Occipital lobe (tissue), 2 donors: ENCODE data around the gene PRELID1. TPM values are rescaled to one million over a fixed set of nuclear protein-coding genes. Genes with fewer than 3 reads are reported as not detected.
"Not testable (repeated sequence)": the region's sequence is repeated elsewhere in the genome, so short reads cannot be mapped to it uniquely, and the experiment has no call there.

Source experiments
- DNase-seq: peaks from one replicate; lab custom pipeline; 2025; lab: John Stamatoyannopoulos, UW
- total RNA-seq: library from RNA; depleted of rRNA; stranded (reverse); fragments of >200 nt; gene quantifications from one replicate; pipeline ENCODE4 v1.2.3, GENCODE V29; 2014

Gene PRELID1
- total RNA-seq, 1 donor from 2014 or later, result 34.6 TPM

GRCh38 chr5:177334781-177335700 is 31.4 kb downstream of the PRELID1 start:
- no peak for DNase-seq

GRCh38 chr5:177335701-177336065 is 32.1 kb downstream of the PRELID1 start:
- no peak for DNase-seq

DNA sequence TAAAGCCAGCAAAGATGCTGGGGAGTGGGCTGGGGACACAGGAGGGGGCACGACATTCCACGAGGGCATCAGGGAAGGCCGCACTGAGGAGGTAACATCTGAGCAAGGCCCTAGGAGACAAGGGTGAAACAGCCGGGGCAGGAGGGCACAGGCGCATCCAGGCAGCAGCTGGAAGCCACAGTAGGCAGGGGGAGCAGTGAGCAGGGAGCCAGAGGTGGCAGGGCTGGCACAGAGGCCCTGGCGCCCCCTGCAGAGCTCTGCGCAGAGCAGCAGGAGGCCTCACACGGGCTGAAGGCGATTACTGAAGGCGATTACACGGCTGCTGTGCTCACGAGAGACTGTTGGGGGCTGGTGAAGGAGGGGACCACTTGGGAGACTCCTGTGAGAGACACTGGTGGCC is 32.5 kb downstream of the PRELID1 start:
- DNase-seq, result no peak

DNA sequence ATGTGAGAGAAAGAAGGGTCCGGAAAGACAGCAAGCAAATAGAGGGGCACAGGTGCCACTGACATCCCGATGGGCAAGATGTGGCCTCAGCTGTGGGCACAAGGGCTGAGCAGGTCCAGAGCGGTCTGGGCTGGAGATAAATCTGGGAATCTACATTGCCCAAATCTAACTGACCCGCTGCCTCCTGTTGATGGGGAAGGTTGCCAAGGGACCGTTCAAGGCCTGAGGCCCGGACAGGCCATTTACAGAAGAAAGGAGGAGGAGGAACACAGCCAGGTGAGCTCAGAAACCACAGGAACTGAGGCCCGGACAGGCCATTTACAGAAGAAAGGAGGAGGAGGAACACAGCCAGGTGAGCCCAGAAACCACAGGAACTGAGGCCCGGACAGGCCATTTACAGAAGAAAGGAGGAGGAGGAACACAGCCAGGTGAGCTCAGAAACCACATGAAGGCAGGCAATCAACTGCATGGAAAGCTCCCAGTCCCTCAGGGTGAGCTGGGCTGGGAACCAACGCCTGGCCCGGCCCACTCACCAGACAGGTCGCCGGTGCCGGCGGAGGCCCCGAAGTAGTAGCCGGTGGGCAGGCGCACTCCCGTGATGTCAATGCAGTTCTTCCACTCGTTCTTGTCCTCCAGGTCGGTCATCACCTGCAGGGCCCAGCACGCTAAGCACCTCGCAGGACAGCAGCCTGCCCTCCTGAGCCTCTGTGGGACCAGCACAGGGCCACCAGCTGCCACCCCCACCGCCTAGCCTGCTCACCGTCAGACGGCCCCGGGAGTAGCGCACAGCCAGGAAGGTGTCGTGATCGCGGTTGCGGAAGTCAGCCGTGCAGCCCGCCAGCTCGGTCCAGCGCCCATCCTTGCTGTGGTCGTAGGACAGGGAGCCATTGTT is 33.2 kb downstream of the PRELID1 start:
- no peak for DNase-seq

GRCh38 chr5:177338251-177339106 is 34.9 kb downstream of the PRELID1 start:
- no peak for DNase-seq

DNA sequence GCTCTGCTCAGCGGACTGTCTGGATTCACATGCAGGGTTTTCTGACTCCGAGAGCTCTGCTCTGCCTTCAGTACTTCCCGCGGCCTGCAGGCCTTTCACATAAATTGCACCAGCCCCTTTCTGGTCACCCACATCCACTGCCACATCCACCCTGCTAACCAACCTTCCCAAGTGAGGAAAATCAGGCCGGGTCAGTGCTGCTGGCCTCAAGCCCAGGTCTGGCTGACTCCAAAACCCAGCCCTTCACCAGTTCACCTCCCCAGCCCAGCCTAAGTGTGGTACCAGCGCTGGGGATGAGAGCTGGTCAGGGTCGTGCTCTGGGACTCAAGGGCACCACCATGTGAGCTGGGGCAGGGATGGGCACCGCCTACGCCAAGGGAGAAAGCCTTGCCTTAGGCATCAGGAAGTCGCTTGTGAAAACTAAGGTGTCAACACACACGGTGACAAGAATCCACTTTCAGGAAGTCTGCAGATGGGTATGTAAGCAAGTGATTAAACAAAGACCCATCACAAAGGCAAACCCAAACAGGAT is 35.6 kb downstream of the PRELID1 start:
- DNase-seq, result no peak

DNA sequence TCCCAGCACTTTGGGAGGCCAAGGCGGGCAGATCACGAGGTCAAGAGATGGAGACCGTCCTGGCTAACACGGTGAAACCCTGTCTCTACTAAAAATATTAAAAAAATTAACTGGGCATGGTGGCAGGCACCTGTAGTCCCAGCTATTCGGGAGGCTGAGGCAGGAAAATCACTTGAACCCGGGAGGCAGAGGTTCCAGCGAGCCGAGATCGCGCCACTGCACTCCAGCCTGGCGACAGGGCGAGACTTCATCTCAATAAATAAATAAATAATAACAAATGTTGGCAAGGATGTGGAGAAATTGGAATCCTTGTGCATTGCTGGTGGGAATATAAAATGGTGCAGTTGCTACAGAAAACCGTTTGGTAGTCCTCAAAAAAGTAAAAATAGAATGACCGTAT is 39.4 kb downstream of the PRELID1 start:
- not testable (repeated sequence) for DNase-seq

- no peak for DNase-seq
Measured at GRCh38 chr5:177343777-177344176, 40.2 kb downstream of the PRELID1 start.

- no peak for DNase-seq
Measured at GRCh38 chr5:177344891-177345290, 41.3 kb downstream of the PRELID1 start.

- DNase-seq, result no peak
Measured at GRCh38 chr5:177346820-177347219, 43.2 kb downstream of the PRELID1 start.

DNA sequence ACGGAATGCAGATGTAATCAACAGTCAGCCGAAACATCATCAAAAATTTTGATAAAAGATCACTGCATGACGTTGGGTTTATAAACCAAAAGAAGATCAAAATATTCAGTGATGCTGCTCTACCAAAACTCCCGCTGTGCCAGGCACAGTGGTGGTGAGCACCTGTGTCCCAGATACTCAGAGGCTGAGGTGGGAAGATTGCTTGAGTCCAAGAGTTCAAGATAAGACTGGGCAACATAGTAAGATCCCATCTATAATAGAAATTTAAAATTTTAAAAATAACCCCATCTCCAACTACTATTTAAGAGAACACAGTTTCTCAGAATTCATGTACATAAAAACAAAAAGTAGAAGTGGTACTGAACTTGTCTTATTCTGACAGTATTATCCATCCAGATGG is 44.1 kb downstream of the PRELID1 start:
- DNase-seq, result no peak

- no peak for DNase-seq
Measured at GRCh38 chr5:177349362-177349647, 45.7 kb downstream of the PRELID1 start.

DNA sequence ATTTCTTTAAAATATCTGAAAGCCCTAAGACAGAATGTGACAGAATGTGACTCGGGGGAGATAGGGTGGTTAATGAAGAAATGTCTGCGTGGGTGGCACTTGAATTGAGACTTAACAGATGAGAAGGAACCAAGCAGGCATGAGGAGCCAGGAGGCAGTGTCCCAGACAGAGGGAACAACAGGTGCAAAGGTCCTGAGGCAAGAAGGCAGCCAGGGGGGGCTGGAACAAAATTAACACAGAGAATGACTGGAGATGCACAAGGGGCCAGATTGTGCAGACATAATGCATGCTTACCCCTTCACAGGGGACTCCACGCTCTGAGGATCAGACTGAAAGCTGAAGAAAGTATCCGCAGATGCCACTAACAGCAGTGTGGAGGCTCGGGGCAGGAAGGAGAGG is 46.2 kb downstream of the PRELID1 start:
- DNase-seq, result no peak

- DNase-seq, result no peak
Measured at GRCh38 chr5:177350776-177351391, 47.3 kb downstream of the PRELID1 start.

DNA sequence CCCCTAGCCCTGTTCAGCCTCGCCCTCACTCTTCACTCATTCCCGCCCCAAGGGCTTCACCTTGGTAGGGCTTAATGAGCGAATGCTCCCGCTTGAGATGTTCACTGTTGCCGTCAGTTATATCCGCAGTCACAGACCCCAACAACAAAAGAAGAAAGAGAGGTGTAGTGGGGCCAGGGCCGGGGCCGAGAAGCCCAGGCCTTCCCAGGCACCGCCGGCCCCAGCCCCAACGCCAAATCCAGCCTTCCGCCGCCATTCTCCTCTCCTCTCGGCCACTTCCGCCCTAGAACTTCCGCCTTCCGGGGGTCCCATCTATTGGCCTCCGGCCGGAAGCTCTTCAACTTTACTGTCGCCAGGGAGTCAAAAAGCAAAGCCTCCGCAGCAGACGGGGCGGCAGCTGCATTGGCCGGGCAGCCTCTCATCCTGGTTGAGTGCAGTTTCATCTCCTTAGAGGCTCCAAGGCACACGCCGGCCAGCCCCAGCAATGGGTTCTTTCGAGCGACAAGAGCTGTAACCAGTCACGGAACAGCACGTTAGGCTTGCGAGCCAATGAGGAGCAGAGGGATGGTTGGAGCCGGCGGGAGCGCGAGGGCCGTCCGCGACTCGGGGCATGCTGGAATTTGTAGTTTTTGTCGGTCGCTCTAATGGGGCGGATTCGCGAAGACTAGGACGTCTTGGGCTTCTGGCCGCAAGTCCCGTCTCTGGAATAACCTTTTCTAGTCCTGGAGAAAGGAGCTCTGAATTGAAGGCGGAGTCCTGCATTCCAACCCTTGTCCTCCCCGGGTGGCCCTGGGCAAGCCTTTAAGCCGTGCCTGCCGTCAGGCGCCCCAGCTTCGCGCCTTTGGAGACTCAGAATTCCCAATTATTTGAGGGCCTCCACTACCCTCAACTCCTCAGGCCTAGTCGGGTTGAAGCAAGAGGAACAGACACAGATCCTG is 48.1 kb downstream of the PRELID1 start, which contains the start of gene LMAN2:
LMAN2 (minus strand) TSS at position 277 of the 938 bp plus-strand sequence; CDS start at position 256, 21 bp downstream.
- peak; percentile 92 for DNase-seq

DNA sequence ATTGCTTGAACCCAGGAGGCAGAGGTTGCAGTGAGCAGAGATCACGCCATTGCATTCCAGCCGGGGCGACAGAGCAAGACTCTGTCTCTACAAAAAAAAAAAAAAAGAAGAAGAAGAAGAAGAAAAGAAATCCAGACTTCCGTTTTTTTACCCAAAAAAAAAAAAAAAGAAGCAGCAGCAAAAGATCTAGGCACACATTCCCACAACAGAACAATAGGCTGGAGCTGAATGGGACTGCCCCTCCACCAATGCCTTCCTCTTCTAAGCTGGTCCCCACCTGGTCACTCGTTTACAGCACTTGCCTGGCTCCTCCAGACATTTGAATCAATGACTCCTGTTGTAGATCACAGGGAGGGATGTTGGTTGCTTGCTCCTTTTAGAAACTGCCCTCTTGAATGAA is 49.5 kb downstream of the PRELID1 start:
- DNase-seq, result no peak

GRCh38 chr5:177354256-177354655 is 50.7 kb downstream of the PRELID1 start:
- DNase-seq, result no peak

GRCh38 chr5:177354711-177355110 is 51.1 kb downstream of the PRELID1 start:
- DNase-seq, result no peak

DNA sequence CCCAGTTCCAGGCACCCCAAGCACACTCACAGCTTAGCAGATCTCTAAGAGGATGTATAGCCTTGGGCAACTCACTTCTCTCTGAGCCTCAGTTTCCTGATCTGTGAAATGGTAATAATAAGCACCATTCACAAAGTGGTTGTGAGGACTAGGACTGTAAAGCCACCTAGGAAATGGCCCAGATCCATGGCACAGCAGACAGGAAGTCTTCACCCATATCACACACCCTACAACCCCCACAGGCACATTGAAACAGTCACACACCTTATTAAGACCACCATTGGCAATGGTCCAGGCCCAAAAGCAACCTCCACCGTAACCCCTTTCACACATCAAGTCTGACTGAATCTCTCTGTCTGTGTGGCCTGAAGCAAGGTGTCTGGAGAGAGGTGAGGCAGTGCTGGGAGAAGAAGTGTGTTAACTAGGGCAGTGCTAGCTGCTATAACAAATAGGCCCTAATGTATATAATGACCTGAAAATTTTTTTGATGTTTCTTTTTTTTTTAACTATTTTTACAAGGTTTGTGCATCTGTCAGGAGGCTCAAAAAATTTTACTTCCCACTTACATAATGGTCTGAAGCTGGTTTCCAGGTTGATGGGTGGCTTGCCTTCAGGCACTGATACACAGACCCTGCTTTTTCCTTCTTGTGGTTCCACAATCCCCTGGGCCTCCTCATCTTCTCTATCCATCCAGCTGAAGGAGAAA is 51.7 kb downstream of the PRELID1 start:
- DNase-seq, result no peak
